K562 (cell line): ENCODE measurements around the gene AFG1L. TPM values are rescaled to one million over a fixed set of nuclear protein-coding genes. Genes with fewer than 3 reads are reported as not detected.

Source experiments
- ATAC-seq: fragments of 200-7000 bp; cut with Tn5 transposase; 3 replicates; pipeline ENCODE4 v1.9.1; 2020; ENCODE audit warnings: moderate library complexity
- BruUV-seq: library from RNA; stranded (reverse); fragments of 400-500 nt; replicated peaks from 2 replicates; lab custom pipeline; 2021; lab: Mats Ljungman, UMichigan
- CTCF ChIA-PET: fragments of 300-600 bp; formaldehyde crosslinking; extraction: SDS; loops from one replicate; lab custom pipeline; 2021; ENCODE audit warnings: low intra/inter-chr PET ratio; lab: Yijun Ruan, JAX
- POLR2A ChIA-PET: fragments of 300-600, 350-650 bp; sonication (Branson Sonifier 250); formaldehyde crosslinking; extraction: SDS; loops from one replicate; lab custom pipeline; 2021; ENCODE audit warnings: antibody characterized with exemption, inconsistent platforms; lab: Yijun Ruan, JAX
- DNase-seq, 4 experiments: peaks; one replicate each; pipeline versions ENCODE4 v3.0.0 to v3.0.0-alpha.2; 2011 to 2018; ENCODE audit warnings: low spot score in 3 of 4, mixed read lengths in 3 of 4; ENCODE audit errors: extremely low read depth in 1 of 4
- FAIRE-seq: peaks from 2 replicates; lab custom pipeline; 2011; peaks lifted over from hg19 to GRCh38; lab: Jason Lieb, UNC
- H2AFZ ChIP-seq: 2 replicates; pipeline ENCODE4 v1.6.0; 2011; ENCODE audit warnings: low read depth, low read length, control low read depth, inconsistent platforms
- H3K27ac ChIP-seq: fragments of 200-600 bp; 3 replicates; pipeline ENCODE4 v1.8.0; 2011; ENCODE audit warnings: low read depth, mild to moderate bottlenecking, control low read depth, inconsistent platforms, low read length, moderate library complexity, mixed read lengths; ENCODE audit errors: extremely low read depth
- H3K27me3 ChIP-seq, 2 experiments: fragments of 300-600 bp in 1 of 2; 2 replicates in 1 of 2; 3 replicates in 1 of 2; pipeline versions ENCODE4 v1.6.0 to v1.8.0; 2011; ENCODE audit warnings: inconsistent platforms in 2 of 2, low read length in 2 of 2, mild to moderate bottlenecking in 1 of 2, mixed read lengths in 1 of 2, moderate library complexity in 1 of 2; ENCODE audit not compliant: control insufficient read depth in 2 of 2, insufficient read depth in 2 of 2
- H3K36me3 ChIP-seq: fragments of 300-600 bp; 3 replicates; pipeline ENCODE4 v1.8.0; 2011; ENCODE audit warnings: mild to moderate bottlenecking, low read length, inconsistent platforms; ENCODE audit not compliant: control insufficient read depth, insufficient read depth
- H3K4me1 ChIP-seq, 2 experiments: fragments of 200-600 bp in 1 of 2; replicated peaks in 1 of 2; 2 replicates in 1 of 2; 3 replicates in 1 of 2; pipeline versions ENCODE4 v1.5.1 to v1.8.0; 2011; ENCODE audit warnings: inconsistent platforms in 2 of 2, low read length in 2 of 2, mild to moderate bottlenecking in 1 of 2, mixed read lengths in 1 of 2, moderate library complexity in 1 of 2; ENCODE audit not compliant: control insufficient read depth in 2 of 2, insufficient read depth in 2 of 2
- H3K4me2 ChIP-seq: 2 replicates; pipeline ENCODE4 v1.6.1; 2011; ENCODE audit warnings: low read length, control low read depth, inconsistent platforms, mixed read lengths; ENCODE audit not compliant: insufficient read depth
- H3K4me3 ChIP-seq: fragments of 200-600 bp; sonication (generic), shearing (Covaris generic); 2 replicates; pipeline ENCODE4 v1.5.1; 2016; ENCODE audit warnings: control low read depth, inconsistent platforms
- H3K79me2 ChIP-seq: fragments of 200-600 bp; 3 replicates; pipeline ENCODE4 v1.8.0; 2011; ENCODE audit warnings: low read length, inconsistent platforms; ENCODE audit not compliant: control insufficient read depth, insufficient read depth
- H3K9ac ChIP-seq, 2 experiments: 2 replicates each; pipeline versions ENCODE4 v1.6.0 to v1.6.1; 2011; ENCODE audit warnings: low read depth in 2 of 2, low read length in 2 of 2, control low read depth in 1 of 2, inconsistent platforms in 1 of 2, mild to moderate bottlenecking in 1 of 2, mixed read lengths in 1 of 2; ENCODE audit not compliant: insufficient read depth in 1 of 2
- H3K9me1 ChIP-seq: one replicate; pipeline ENCODE4 v1.6.0; 2011; ENCODE audit warnings: inconsistent platforms, mild to moderate bottlenecking, low read length, moderate library complexity; ENCODE audit not compliant: control insufficient read depth, insufficient read depth
- H3K9me3 ChIP-seq: replicated peaks from 2 replicates; pipeline ENCODE4 v1.5.1; 2011; ENCODE audit warnings: low read depth, low read length, inconsistent platforms; ENCODE audit not compliant: control insufficient read depth, insufficient read depth
- H4K20me1 ChIP-seq: replicated peaks from 2 replicates; pipeline ENCODE4 v1.6.1; 2011; ENCODE audit warnings: low read length, inconsistent platforms, mixed read lengths; ENCODE audit not compliant: control insufficient read depth, insufficient read depth
- FOXJ2 ChIP-seq: fragments of 200-800 bp; sonication (Bioruptor generic); IDR thresholded peaks from 2 replicates; pipeline ENCODE4 v1.6.1; 2016; ENCODE audit warnings: missing genetic modification characterization, missing compliant biosample characterization
- HIVEP1 ChIP-seq: fragments of 250-450 bp; sonication (Bioruptor Pico); IDR thresholded peaks from 2 replicates; pipeline ENCODE4 v1.4.0; 2020; ENCODE audit warnings: mild to moderate bottlenecking
- RAD21 ChIP-seq, 2 experiments: fragments of 250-450 bp in 1 of 2; fragments of 450-650 bp in 1 of 2; sonication (Bioruptor Pico) in 1 of 2; formaldehyde crosslinking in 1 of 2; IDR thresholded peaks in 1 of 2; conservative IDR thresholded peaks in 1 of 2; 2 replicates each; pipeline versions ENCODE4 v1.4.0 to v1.8.0; 2020 to 2022; ENCODE audit warnings: mild to moderate bottlenecking in 2 of 2, moderate library complexity in 1 of 2
- SMC3 ChIP-seq: conservative IDR thresholded peaks from 2 replicates; pipeline ENCODE4 v1.6.1; 2011; ENCODE audit warnings: low read depth, low read length, improper control_type of control experiment; ENCODE audit not compliant: insufficient read depth
- ZNF57 ChIP-seq: fragments of 450-650 bp; formaldehyde crosslinking; IDR thresholded peaks from 2 replicates; pipeline ENCODE4 v1.4.0; 2020; ENCODE audit warnings: mild to moderate bottlenecking, moderate library complexity
- WGBS: fragments of 100-300 bp; shearing (Covaris generic); methylation state at CpG from one replicate; pipeline ENCODE4 v1.1.6; 2016; ENCODE audit warnings: low coverage, mixed read lengths; ENCODE audit not compliant: insufficient coverage; ENCODE audit errors: missing lambda C conversion rate; 5-methylcytosine and 5-hydroxymethylcytosine counted together
- in situ Hi-C: fragments of 300-500 bp; cut with MboI; formaldehyde crosslinking; loops from 4 replicates; pipeline ENCODE4 v1.15.0; 2018; ENCODE audit warnings: inconsistent platforms, mixed read lengths
- intact Hi-C: fragments of 100-400 bp; cut with micrococcal nuclease; formaldehyde crosslinking; loops from 2 replicates; pipeline ENCODE4 v1.14.2; 2022
- polyA plus RNA-seq, 8 experiments: library from polyadenylated mRNA; depleted of rRNA in 4 of 8; stranded (reverse) in 5 of 8; unstranded in 3 of 8; fragments of >200 nt; fragmentation: Nextera tagmentation in 2 of 8; fragmentation: Illumina TruSeq in 1 of 8; extraction: Ambion mirVana in 2 of 8; extraction: Trizol in 1 of 8; gene quantifications; 2 replicates each; pipeline versions ENCODE4 v1.2.1 to v1.2.3, GENCODE V29; 2011 to 2014; ENCODE audit warnings: inconsistent platforms in 1 of 8, missing spikeins in 1 of 8
- total RNA-seq, 7 experiments: library from RNA; depleted of rRNA in 6 of 7; stranded (reverse); fragments of >200 nt in 6 of 7; fragmentation: Illumina TruSeq in 2 of 7; extraction: Trizol in 2 of 7; gene quantifications; 2 replicates each; pipeline versions ENCODE4 v1.2.1 to v1.2.3, GENCODE V29; 2011 to 2021; ENCODE audit warnings: low replicate concordance in 1 of 7
- TF ChIP-seq, protein P1 (sequence below), 2 experiments: fragments of 450-650 bp; formaldehyde crosslinking in 1 of 2; IDR thresholded peaks; 2 replicates each; pipeline versions ENCODE4 v1.4.0 to v1.6.1; 2014 to 2020; ENCODE audit warnings: mild to moderate bottlenecking in 2 of 2, borderline replicate concordance in 1 of 2, low read depth in 1 of 2
- TF ChIP-seq, protein P2 (sequence below), 3 experiments: IDR thresholded peaks in 2 of 3; conservative IDR thresholded peaks in 1 of 3; 2 replicates each; pipeline ENCODE4 v1.5.1; 2011 to 2012; ENCODE audit warnings: low read length in 3 of 3, mild to moderate bottlenecking in 3 of 3, control low read depth in 2 of 3, improper control_type of control experiment in 1 of 3, inconsistent platforms in 1 of 3, low read depth in 1 of 3, mixed read lengths in 1 of 3, moderate library complexity in 1 of 3; ENCODE audit not compliant: insufficient read depth in 2 of 3

AFG1L gene
- total and polyA plus RNA-seq, 9 of the 15 experiments (the other 6 are each of a cell fraction or from before 2014, with no cell fraction given), result 2.2 to 15.5 (median 5.8) TPM

DNA sequence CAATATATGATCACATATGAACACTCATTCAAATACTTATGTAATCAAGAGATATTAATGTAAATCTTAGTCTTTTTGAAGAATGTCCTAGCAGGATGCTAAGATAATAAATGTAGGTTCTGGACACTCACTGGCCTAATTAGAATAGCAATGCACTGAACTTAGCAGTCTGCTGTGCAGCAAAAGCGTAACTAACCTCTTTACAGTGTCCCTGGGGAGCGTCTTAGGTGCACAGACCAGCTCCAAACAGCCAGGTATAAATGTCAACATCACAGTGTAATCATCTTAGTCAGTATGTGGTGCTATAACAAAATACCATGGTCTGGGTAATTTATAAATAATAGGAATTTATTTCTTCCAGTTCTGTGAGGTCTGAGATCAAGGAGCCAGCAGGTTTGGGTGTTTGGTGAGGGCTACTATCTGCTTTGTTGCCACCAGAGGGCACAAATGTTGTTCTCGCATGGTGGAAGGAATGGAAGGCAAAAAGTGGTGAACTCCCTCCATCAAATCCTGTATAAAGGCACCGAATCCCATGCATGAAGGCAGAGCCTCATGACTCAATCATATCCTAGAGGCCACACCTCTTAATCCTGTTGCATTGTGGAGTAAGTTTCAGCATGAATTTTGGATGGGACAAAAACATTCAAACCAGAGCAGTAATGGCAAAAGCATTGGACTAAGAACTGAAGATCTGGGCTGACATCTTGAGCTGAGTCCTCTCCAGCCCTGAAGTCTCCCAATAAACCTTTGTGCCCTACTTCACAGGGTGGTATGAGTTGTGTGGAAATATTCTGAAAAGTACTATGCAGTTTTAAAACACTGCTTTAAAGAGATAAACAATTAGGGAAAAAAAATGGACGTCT lies 224.1 kb downstream of the AFG1L start:
- in situ Hi-C loops, result no loop called here
- no peaks in the 10 kb centered on the region for H3K9me3 ChIP-seq
- WGBS, result 64% methylated on average over 5 of the region's 5 CpGs
- FAIRE-seq (peak; percentile 74), DNase-seq (peak in 2 of 4 experiments; percentile 20 to 43), ATAC-seq (peak; percentile 72; the same call in 2 of the 3 replicates)
- CTCF ChIA-PET, result interaction anchor here (0.6 to 0.7 kb wide), 2 partner anchors 27 to 47 kb away, joined by 3 read pairs; no protein-coding TSS in a partner anchor
- H3K36me3 ChIP-seq, result peaks cover 13% of the 10 kb centered on the region; the same call in 2 of the 3 replicates
- no peak overlapping the region for H3K27ac ChIP-seq
- no peaks in the 10 kb centered on the region for H3K27me3 ChIP-seq
- intact Hi-C loops, result no loop called here
- no peaks in the 10 kb centered on the region for H3K4me1 ChIP-seq
- no peaks in the 10 kb centered on the region for H3K79me2 ChIP-seq
- H3K9ac ChIP-seq, result no peak overlapping the region
- H2AFZ ChIP-seq, result no peak overlapping the region
- no peaks in the 10 kb centered on the region for H4K20me1 ChIP-seq
- TF ChIP-seq FOXJ2 (tag), result no peak
- TF ChIP-seq ZNF57 (CRISPR knock-in tag), result no peak
- TF ChIP-seq, protein P1, sequence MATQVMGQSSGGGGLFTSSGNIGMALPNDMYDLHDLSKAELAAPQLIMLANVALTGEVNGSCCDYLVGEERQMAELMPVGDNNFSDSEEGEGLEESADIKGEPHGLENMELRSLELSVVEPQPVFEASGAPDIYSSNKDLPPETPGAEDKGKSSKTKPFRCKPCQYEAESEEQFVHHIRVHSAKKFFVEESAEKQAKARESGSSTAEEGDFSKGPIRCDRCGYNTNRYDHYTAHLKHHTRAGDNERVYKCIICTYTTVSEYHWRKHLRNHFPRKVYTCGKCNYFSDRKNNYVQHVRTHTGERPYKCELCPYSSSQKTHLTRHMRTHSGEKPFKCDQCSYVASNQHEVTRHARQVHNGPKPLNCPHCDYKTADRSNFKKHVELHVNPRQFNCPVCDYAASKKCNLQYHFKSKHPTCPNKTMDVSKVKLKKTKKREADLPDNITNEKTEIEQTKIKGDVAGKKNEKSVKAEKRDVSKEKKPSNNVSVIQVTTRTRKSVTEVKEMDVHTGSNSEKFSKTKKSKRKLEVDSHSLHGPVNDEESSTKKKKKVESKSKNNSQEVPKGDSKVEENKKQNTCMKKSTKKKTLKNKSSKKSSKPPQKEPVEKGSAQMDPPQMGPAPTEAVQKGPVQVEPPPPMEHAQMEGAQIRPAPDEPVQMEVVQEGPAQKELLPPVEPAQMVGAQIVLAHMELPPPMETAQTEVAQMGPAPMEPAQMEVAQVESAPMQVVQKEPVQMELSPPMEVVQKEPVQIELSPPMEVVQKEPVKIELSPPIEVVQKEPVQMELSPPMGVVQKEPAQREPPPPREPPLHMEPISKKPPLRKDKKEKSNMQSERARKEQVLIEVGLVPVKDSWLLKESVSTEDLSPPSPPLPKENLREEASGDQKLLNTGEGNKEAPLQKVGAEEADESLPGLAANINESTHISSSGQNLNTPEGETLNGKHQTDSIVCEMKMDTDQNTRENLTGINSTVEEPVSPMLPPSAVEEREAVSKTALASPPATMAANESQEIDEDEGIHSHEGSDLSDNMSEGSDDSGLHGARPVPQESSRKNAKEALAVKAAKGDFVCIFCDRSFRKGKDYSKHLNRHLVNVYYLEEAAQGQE (IDR thresholded peaks at IDR 0.05; ENCODE audit: borderline replicate concordance), result peak; percentile 15; the same call in 1 of the 2 replicates
- TF ChIP-seq, protein P1 (CRISPR knock-in tag; IDR thresholded peaks at IDR 0.05; ENCODE audit: low read depth), result no peak
- no peak for TF ChIP-seq HIVEP1
- peak; percentile 11 to 45; a peak in 2 of 4 replicates for TF ChIP-seq RAD21 (CRISPR knock-in tag; conservative IDR thresholded peaks at IDR 0.05 in 1 of 2, IDR thresholded peaks at IDR 0.05 in 1 of 2)
- TF ChIP-seq SMC3, result 0 out of 2 replicates have a peak, but pooled peaks have one; percentile 35
- TF ChIP-seq, protein P2, sequence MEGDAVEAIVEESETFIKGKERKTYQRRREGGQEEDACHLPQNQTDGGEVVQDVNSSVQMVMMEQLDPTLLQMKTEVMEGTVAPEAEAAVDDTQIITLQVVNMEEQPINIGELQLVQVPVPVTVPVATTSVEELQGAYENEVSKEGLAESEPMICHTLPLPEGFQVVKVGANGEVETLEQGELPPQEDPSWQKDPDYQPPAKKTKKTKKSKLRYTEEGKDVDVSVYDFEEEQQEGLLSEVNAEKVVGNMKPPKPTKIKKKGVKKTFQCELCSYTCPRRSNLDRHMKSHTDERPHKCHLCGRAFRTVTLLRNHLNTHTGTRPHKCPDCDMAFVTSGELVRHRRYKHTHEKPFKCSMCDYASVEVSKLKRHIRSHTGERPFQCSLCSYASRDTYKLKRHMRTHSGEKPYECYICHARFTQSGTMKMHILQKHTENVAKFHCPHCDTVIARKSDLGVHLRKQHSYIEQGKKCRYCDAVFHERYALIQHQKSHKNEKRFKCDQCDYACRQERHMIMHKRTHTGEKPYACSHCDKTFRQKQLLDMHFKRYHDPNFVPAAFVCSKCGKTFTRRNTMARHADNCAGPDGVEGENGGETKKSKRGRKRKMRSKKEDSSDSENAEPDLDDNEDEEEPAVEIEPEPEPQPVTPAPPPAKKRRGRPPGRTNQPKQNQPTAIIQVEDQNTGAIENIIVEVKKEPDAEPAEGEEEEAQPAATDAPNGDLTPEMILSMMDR (IDR thresholded peaks at IDR 0.05 in 2 of 3, conservative IDR thresholded peaks at IDR 0.05 in 1 of 3; ENCODE audit: insufficient read depth in 2 of 3, low read depth in 1 of 3, low read length in 3 of 3), result peak; percentile 53 to 61 (median 54); a peak in 5 of 6 replicates
- no peak overlapping the region for H3K4me2 ChIP-seq
- POLR2A ChIA-PET, result interaction anchor here (0.6 kb wide), 1 partner anchor 392 kb away, joined by 3 read pairs; no protein-coding TSS in a partner anchor
- H3K9me1 ChIP-seq, result no peaks in the 10 kb centered on the region
- BruUV-seq, result no TSS peak
- H3K4me3 ChIP-seq, result no peak overlapping the region
